GM18505 (cell line): ENCODE results near the gene PCSK6.

Experiments used
- ATAC-seq: cut with Tn5 transposase; IDR thresholded peaks from one replicate; pipeline ENCODE4 v1.9.1; 2021; ENCODE audit not compliant: unreplicated experiment
- POLR2A ChIP-seq: IDR thresholded peaks from 4 replicates; pipeline ENCODE4 v1.6.1; 2011; ENCODE audit warnings: borderline replicate concordance; ENCODE audit not compliant: insufficient read depth, insufficient read length; ENCODE audit errors: extremely low read depth

The PCSK6 gene

DNA sequence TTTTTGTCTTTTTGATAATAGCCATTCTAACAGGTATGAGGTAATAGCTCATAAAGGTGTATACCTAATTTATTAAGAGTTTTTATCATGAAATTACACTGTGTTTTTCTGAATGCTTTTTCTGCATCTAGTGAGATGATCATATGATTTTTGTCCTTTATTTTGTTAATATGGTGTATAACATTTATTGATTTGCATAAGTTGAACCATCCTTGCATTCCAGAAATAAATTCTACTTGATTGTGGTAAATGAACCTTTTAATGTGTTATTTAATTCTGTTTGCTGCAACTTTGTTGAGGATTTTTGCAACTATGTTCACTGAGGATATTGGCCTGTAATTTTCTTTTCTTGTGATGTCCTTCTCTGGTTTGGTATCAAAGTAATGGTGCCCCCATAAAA lies 28.0 kb upstream of the PCSK6 start:
- no peak for ATAC-seq
- no peak for TF ChIP-seq POLR2A

DNA sequence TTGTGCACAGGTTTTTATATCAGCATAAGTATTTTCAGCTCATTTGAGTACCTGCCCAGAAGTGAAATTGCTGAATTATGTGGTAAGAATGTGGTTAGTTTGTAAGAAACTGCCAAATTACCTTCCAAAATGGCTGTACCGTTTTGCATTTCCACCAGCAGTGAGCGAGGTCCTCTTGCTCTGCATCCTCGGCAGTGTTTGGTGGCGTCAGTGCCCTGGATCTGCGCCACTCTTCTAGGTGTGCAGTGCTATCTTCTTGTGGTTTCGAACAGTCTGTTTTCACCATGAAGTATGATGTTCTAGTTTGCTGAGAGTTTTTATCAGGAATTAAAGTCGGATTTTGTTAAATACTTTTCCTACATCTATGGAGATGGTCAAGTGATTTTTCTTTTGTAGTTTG lies 24.8 kb upstream of the PCSK6 start:
- ATAC-seq = no peak
- no peak for TF ChIP-seq POLR2A

DNA sequence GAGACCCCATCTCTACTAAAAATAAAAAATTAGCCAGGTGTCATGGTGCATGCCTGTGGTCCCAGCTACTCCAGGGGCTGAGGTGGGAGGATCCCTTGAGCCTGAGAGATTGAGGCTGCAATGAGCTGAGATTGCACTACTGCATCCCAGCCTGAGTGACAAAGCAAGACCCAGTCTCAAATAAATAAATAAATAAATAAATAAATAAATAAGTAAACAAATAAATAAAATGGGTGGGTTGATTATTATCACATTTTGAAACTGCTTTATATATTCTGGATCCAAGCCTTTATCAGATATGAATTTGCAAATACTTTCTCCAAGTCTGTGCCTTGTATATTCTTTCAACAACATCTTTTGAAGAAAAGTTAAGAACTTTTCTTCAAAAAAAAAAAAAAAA lies 22.2 kb upstream of the PCSK6 start:
- ATAC-seq = no peak
- TF ChIP-seq POLR2A = no peak

DNA sequence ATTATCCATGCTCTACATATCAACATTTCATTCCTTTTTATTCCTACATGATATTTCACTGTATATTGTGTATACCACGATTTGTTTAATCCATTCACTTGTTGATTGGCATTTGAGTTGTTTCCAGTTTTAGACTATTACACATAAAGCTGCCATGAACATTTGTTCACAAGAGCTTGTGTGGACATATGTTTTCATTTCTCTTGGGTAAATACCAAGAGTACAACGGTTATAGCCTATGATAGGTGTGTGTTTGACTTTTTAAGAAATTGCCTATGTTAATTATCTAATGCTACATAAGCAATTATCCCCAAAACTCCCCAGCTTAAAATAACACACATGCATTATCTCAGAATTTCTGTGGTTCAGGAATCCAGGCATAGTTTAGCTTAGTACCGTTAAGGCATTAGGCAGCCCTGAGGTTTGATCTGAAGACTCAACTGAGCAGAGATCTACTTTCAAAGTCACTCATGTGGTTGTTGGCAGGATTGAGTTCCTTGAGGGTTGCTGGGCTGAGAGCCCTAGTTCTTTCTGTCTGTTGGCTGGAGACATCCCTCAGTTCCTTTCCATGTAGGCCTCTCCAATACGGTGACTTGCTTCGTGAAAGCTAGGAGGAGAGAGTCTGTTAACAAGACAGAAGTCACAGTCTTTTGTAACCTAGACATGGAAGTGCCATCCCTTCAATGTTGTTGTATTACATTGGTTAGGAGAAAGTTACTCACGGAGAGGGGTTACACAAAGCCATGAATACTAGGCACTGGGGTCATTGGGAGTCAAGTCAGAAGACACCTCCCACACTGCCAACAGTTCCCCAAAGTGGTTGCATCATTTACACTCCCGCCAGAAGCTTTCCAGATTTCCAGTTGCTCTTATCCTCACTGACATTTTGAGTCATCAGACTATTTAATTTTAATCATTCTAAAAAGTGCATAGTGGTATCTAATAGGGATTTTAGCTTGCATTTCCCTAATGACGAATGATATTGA lies 21.0 kb upstream of the PCSK6 start:
- no peak for ATAC-seq
- TF ChIP-seq POLR2A = no peak

DNA sequence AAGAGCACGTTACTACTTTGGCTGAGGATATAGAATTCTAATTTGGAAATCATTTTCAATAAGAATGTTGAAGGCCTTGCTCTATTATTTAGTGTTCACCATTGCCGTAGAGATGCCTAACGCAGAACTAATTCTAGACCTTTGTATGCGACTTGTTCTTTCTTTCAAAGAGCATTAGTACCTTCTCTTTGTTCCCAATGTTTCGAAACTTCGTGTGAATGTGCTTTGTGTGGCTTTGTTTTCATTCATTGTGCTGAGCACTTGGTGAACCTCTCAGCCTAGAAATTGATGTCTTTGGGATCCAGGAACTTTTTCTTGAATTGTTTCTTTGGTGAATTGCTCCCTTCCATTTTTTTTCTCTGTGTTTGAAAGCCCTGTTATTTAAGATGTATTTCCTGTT lies 19.8 kb upstream of the PCSK6 start:
- ATAC-seq = no peak
- TF ChIP-seq POLR2A = no peak

DNA sequence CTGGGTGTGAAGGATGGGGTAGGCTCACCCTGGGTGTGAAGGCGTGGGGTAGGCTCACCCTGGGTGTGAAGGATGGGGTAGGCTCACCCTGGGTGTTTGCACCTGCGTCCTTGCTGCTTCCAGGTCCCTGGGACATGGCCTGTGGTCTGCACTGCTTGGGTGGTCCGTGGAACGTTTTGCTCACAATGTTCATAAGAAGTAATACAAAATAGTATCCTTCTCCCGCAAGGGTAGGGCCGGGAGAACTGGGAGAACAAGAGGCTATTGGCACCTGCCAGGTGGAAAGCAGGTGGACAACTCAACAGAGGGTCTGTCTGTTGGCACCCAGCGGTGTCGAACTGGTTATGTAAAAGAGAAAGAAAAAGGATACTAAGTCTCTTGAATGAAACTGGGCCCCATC lies 17.0 kb upstream of the PCSK6 start:
- no peak for ATAC-seq
- TF ChIP-seq POLR2A = no peak

DNA sequence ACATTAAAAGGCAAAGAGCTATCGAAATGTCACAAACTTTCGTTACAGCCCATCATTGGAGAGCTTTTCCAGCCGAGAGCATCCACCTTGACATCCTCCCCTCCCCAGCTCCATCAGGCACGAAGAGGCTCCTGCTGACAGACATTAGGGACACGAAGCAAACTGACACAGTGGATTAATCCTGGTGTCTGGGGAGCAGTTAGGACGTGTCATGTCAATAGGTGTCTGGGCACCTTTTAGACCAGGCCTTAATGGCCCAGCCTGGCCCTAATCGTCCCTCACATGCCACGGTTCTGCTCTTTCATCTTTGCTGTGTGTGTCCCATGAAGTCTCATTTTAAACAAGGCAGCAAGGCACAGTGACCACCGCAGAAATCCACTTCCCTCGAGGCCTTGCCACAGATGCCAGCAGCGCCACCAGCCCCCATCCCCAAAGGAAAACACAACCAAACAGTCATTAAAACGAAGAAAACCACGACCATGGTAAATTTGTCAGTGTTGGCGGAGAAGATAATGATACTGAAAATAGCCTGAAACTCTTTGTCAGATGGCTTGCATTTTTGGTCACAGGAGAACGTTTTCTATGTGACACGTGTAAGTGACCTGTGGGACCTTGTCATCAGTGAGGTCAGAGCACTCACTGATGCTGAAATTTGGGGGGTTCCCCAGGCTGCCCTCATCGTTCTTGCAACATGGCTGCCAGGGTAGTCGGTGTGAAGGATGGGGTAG lies 16.3 kb upstream of the PCSK6 start:
- TF ChIP-seq POLR2A = no peak
- no peak for ATAC-seq

DNA sequence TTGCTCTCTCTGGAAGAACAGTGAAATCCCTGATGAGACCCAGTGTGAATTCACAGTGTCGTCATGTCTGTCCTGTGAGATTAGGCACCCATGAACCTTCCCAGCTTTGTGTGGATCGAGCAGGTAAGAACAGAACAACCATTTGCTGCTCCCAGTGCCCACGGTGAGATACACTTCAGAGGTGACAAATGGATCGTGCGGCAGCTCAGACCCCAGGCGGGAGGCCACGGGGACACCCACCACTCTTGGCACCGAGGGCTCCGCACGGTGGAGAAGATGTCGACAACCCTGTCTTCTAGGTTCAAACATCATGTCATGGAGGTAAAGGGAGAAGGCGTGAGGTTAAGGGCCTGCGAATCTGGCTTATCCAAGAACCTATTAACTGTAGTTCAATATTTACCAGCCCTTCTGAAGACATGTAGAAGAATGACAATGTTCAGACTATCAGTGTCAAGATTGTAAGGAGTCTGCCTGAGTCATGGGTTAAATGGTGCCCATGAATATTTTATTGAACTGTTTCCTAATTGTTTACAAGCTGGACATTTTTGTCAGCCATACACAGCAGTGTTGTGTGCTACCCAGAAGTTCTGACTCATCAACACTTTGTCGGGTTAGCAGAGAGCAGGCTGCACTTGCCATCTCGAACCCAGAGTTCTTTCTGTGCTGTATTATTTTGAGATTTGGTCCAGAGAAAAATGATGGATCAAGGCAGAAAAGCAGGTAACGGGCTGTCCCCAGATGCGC lies 15.5 kb upstream of the PCSK6 start:
- ATAC-seq = no peak
- TF ChIP-seq POLR2A = no peak

DNA sequence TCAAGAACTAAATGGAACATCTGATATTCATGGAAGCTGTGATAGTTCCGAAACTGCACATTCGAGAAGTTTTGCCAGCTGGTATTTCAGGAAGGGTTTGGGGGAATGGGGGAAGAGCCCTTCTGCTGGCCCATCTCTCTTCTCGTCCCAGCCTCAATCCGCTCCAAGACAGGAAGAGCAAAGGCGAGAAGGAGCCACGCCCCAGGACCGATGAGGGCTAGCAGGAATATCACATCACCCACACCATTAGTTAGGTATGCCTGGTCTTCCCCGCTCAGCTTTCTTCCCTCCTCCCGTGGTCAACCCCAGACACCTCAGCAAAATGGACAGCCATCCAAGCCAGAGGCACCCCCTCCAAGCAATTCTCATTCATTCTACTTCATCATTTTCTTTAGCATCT lies 14.9 kb upstream of the PCSK6 start:
- ATAC-seq = no peak
- TF ChIP-seq POLR2A = no peak

DNA sequence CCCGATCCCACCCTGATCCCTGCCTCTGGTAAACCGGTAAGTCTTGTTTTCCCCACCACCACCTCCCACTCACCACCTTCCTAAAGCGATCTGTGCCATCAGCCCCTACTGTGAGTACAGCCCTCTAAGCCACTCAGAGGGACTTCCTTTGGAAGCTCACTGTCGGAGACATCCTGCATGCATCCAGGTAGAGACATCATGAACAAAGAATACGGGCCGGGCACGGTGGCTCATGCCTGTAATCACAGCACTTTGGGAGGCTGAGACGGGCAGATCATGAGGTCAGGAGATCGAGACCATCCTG lies 13.7 kb upstream of the PCSK6 start:
- no peak for ATAC-seq
- TF ChIP-seq POLR2A = no peak

DNA sequence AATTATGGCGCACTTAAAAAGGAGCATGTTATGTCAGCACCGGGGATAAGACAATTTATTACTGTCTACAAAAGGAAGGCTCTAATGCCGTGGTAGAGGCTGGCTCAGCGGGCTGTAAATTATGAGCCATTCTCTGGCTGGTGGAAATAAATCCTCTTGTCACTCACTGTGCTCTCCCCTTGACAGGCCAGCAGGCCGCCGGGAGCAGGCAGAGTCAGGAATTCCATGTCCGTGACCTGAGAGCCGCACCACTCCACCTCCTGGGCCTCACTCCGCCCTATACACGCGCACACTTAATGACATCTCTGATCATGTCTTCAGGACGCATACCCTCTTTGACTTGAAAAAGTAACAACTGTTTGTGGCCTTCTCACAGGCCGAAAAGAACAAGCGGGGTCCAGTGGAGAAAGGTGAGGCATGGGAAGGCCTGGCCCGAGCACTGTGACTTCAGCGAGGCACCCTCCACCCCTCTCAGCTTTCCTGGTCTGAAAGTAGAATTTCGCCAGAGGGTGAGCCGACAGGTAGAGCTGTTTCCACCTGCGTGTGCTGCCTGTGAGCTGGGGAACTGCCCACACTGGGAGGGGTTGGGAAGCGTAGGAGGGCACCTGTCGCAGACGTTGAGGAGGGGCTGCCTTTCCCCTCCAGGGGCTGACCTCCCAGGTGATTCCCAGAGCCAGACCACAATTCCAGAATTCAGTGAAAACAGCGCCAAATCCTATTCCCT lies 13.2 kb upstream of the PCSK6 start:
- TF ChIP-seq POLR2A = no peak
- ATAC-seq = no peak

DNA sequence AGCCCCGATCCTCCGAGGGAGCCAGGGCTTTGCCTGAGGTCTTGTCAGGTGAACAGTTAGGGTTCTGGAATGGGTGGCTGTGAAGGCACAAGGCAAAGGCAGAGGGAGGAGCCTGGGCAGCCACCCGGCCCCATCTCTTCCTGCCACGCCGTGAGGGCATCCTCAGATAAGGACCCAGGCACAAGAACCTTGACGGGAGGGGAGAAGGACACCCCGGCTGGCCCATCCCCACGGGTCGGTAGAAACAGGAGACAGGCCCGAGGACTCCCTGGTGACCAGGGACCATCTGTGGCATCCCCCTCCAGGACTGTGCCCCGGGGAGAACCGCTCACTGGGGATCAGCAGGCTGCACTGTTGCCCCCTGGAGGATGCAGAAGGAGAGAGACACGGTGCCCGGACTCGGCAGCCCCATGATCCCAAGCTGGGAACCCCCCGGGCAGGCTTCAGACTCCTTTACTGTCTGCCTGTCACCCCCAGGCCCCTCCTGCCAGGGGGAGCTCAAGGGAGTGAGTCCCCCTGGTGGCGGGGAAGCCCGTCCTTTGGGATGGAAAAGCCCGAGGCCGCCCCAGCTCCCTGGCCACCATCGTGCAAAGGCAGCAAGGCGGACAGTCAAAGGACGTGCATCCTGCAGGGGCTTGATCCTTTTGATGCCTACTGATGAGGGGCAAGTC lies 12.3 kb upstream of the PCSK6 start:
- no peak for TF ChIP-seq POLR2A
- ATAC-seq = peak; percentile 47
